Caco-2 (cell line): ENCODE measurements around the gene ANKRD63. TPM values are rescaled to one million over a fixed set of nuclear protein-coding genes. Genes with fewer than 3 reads are reported as not detected.

Source experiments
- BruUV-seq: library from RNA; stranded (reverse); fragments of 400-500 nt; replicated peaks from 2 replicates; lab custom pipeline; 2021; lab: Mats Ljungman, UMichigan
- CTCF ChIA-PET: fragments of 300-600 bp; sonication (Branson Sonifier 250); formaldehyde crosslinking; loops from one replicate; lab custom pipeline; 2022; ENCODE audit warnings: antibody characterized with exemption; lab: Charles Lee
- POLR2A ChIA-PET: fragments of 300-600 bp; sonication (Branson Sonifier 250); formaldehyde crosslinking; loops from one replicate; lab custom pipeline; 2022; ENCODE audit warnings: antibody characterized with exemption; lab: Charles Lee
- DNase-seq, 2 experiments: peaks; one replicate each; pipeline versions ENCODE4 v3.0.0 to v3.0.0-alpha.2; 2020 to 2022
- H3K27me3 ChIP-seq: replicated peaks from 2 replicates; pipeline ENCODE4 v1.6.0; 2011; ENCODE audit warnings: low read length; ENCODE audit not compliant: control insufficient read depth, insufficient read depth
- H3K36me3 ChIP-seq: 2 replicates; pipeline ENCODE4 v1.5.1; 2011; ENCODE audit warnings: low read length; ENCODE audit not compliant: control insufficient read depth, insufficient read depth
- H3K4me1 ChIP-seq: fragments of 250-450 bp; sonication (Bioruptor Pico); 2 replicates; pipeline ENCODE4 v1.5.1; 2020; ENCODE audit warnings: mild to moderate bottlenecking
- H3K4me3 ChIP-seq: 2 replicates; pipeline ENCODE4 v1.5.1; 2011; ENCODE audit warnings: low read depth, mild to moderate bottlenecking, control low read depth, low read length
- H3K9me3 ChIP-seq: fragments of 250-450 bp; sonication (Bioruptor Pico); 2 replicates; pipeline ENCODE4 v1.5.1; 2020; ENCODE audit warnings: mild to moderate bottlenecking, moderate library complexity
- H3K27ac Mint-ChIP-seq: one replicate; pipeline ENCODE4 v1.8.0; 2022; ENCODE audit warnings: mixed read lengths; ENCODE audit not compliant: unreplicated experiment
- H3K27me3 Mint-ChIP-seq: one replicate; pipeline ENCODE4 v1.8.0; 2022; ENCODE audit warnings: mixed read lengths; ENCODE audit not compliant: insufficient read depth, unreplicated experiment
- H3K36me3 Mint-ChIP-seq: one replicate; pipeline ENCODE4 v1.8.0; 2022; ENCODE audit warnings: mild to moderate bottlenecking, mixed read lengths; ENCODE audit not compliant: insufficient read depth, unreplicated experiment
- H3K4me1 Mint-ChIP-seq: one replicate; pipeline ENCODE4 v1.8.0; 2022; ENCODE audit warnings: low read depth, mixed read lengths; ENCODE audit not compliant: unreplicated experiment
- H3K4me3 Mint-ChIP-seq: one replicate; pipeline ENCODE4 v1.8.0; 2022; ENCODE audit warnings: mild to moderate bottlenecking, moderate library complexity, mixed read lengths; ENCODE audit not compliant: unreplicated experiment
- H3K9me3 Mint-ChIP-seq: one replicate; pipeline ENCODE4 v1.8.0; 2022; ENCODE audit warnings: mixed read lengths; ENCODE audit not compliant: unreplicated experiment
- intact Hi-C: fragments of 100-400 bp; cut with micrococcal nuclease; formaldehyde crosslinking; loops from one replicate; pipeline ENCODE4 v1.10.0; 2022; ENCODE audit not compliant: unreplicated experiment
- total RNA-seq: library from RNA; stranded (reverse); gene quantifications from 2 replicates; pipeline ENCODE4 v1.2.3, GENCODE V29; 2022
- TF ChIP-seq, protein P1 (sequence below), 2 experiments: fragments of 200-600 bp in 1 of 2; IDR thresholded peaks; 1 replicate in 1 of 2; 2 replicates in 1 of 2; pipeline versions ENCODE4 v1.5.1 to v1.8.0; 2011 to 2022; ENCODE audit warnings: antibody characterized with exemption in 1 of 2, control low read depth in 1 of 2, inconsistent platforms in 1 of 2, low read depth in 1 of 2, low read length in 1 of 2, mild to moderate bottlenecking in 1 of 2, moderate library complexity in 1 of 2; ENCODE audit not compliant: insufficient read depth in 1 of 2, severe bottlenecking in 1 of 2, unreplicated experiment in 1 of 2

The ANKRD63 gene
- total RNA-seq, 1 experiment from 2014 or later, result 0.79 TPM

GRCh38 chr15:40286061-40286532 lies 3.2 kb upstream of the ANKRD63 start:
- Mint-ChIP-seq H3K4me1 (no peaks in the 10 kb centered on the region), H3K27me3 (no peaks in the 10 kb centered on the region), H3K9me3 (no peaks in the 10 kb centered on the region), H3K27ac (no peak overlapping the region), H3K4me3 (no peak overlapping the region), H3K36me3 (no peaks in the 10 kb centered on the region)
- H3K36me3 ChIP-seq, result no peaks in the 10 kb centered on the region
- no peaks in the 10 kb centered on the region for H3K4me1 ChIP-seq
- ChIA-PET CTCF (interaction anchor here (0.6 to 2.0 kb wide), 5 partner anchors 11 to 131 kb away, joined by 4 to 10 read pairs (median 7); no protein-coding TSS in a partner anchor), POLR2A (no interaction called here)
- BruUV-seq, result no TSS peak
- no peaks in the 10 kb centered on the region for H3K9me3 ChIP-seq
- H3K4me3 ChIP-seq, result no peak overlapping the region
- DNase-seq, result no peak
- intact Hi-C loops, result no loop called here
- TF ChIP-seq, protein P1, sequence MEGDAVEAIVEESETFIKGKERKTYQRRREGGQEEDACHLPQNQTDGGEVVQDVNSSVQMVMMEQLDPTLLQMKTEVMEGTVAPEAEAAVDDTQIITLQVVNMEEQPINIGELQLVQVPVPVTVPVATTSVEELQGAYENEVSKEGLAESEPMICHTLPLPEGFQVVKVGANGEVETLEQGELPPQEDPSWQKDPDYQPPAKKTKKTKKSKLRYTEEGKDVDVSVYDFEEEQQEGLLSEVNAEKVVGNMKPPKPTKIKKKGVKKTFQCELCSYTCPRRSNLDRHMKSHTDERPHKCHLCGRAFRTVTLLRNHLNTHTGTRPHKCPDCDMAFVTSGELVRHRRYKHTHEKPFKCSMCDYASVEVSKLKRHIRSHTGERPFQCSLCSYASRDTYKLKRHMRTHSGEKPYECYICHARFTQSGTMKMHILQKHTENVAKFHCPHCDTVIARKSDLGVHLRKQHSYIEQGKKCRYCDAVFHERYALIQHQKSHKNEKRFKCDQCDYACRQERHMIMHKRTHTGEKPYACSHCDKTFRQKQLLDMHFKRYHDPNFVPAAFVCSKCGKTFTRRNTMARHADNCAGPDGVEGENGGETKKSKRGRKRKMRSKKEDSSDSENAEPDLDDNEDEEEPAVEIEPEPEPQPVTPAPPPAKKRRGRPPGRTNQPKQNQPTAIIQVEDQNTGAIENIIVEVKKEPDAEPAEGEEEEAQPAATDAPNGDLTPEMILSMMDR (IDR thresholded peaks at IDR 0.05; ENCODE audit: insufficient read depth in 1 of 2, low read depth in 1 of 2, low read length in 1 of 2, severe bottlenecking in 1 of 2, unreplicated experiment in 1 of 2), result no peak
- no peaks in the 10 kb centered on the region for H3K27me3 ChIP-seq

DNA sequence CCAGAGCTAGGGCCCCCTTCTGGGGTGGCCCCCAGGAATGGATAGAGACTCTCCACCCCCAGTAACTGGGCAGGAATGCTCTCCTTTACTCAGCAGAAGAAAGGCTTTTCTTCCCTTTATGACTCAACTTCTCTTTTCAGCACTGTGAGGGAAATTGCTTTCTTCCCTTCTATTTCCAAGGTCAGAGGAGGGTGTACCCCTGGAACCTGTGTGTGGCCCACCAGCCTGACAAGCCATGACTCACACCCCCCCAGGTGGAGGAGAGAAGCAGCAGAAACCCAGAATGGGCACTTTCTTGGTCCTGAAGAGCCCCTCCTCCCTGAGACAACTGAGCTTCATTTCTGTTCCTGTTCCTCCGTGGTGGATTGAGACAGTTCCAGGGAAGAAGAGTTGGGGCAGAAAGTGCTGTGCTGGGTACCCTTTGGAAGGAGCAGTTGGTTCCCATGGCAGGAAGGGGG lies 2.7 kb upstream of the ANKRD63 start:
- TF ChIP-seq, protein P1 (IDR thresholded peaks at IDR 0.05; ENCODE audit: insufficient read depth in 1 of 2, low read depth in 1 of 2, low read length in 1 of 2, severe bottlenecking in 1 of 2, unreplicated experiment in 1 of 2), result no peak
- ChIA-PET POLR2A (no interaction called here), CTCF (interaction anchor here (0.6 to 2.0 kb wide), 4 partner anchors 11 to 132 kb away, joined by 4 to 10 read pairs (median 8); no protein-coding TSS in a partner anchor)
- intact Hi-C loops, result no loop called here
- H3K4me3 Mint-ChIP-seq, result no peak overlapping the region
- H3K4me3 ChIP-seq, result no peak overlapping the region
- no peak overlapping the region for H3K27ac Mint-ChIP-seq
- no peaks in the 10 kb centered on the region for H3K9me3 ChIP-seq
- no peaks in the 10 kb centered on the region for H3K36me3 ChIP-seq
- no peaks in the 10 kb centered on the region for H3K9me3 Mint-ChIP-seq
- H3K27me3 Mint-ChIP-seq, result no peaks in the 10 kb centered on the region
- no peaks in the 10 kb centered on the region for H3K4me1 ChIP-seq
- no peaks in the 10 kb centered on the region for H3K4me1 Mint-ChIP-seq
- DNase-seq, result no peak
- BruUV-seq, result no TSS peak
- H3K27me3 ChIP-seq, result no peaks in the 10 kb centered on the region
- no peaks in the 10 kb centered on the region for H3K36me3 Mint-ChIP-seq

- ChIA-PET POLR2A (no interaction called here), CTCF (interaction anchor here (1.3 to 2.0 kb wide), 3 partner anchors 10 to 52 kb away, joined by 4 to 8 read pairs (median 7); no protein-coding TSS in a partner anchor)
- H3K36me3 ChIP-seq, result no peaks in the 10 kb centered on the region
- no TSS peak for BruUV-seq
- H3K4me3 Mint-ChIP-seq, result no peak overlapping the region
- H3K27ac Mint-ChIP-seq, result no peak overlapping the region
- H3K27me3 Mint-ChIP-seq, result no peaks in the 10 kb centered on the region
- no peaks in the 10 kb centered on the region for H3K4me1 Mint-ChIP-seq
- no peaks in the 10 kb centered on the region for H3K27me3 ChIP-seq
- no peaks in the 10 kb centered on the region for H3K36me3 Mint-ChIP-seq
- no peak for DNase-seq
- TF ChIP-seq, protein P1 (IDR thresholded peaks at IDR 0.05; ENCODE audit: insufficient read depth in 1 of 2, low read depth in 1 of 2, low read length in 1 of 2, severe bottlenecking in 1 of 2, unreplicated experiment in 1 of 2), result no peak
- no peaks in the 10 kb centered on the region for H3K9me3 ChIP-seq
- no peaks in the 10 kb centered on the region for H3K9me3 Mint-ChIP-seq
- no peaks in the 10 kb centered on the region for H3K4me1 ChIP-seq
- no peak overlapping the region for H3K4me3 ChIP-seq
- intact Hi-C loops, result no loop called here
Observed at GRCh38 chr15:40285151-40285550, 2.3 kb upstream of the ANKRD63 start.
